Effector memory CD4-positive, alpha-beta T cell (primary cell): ENCODE measurements around the gene CGA.

Experiments used
- DNase-seq, 3 donors: peaks; one replicate each; pipeline ENCODE4 v3.0.0-alpha.2; 2020
- H3K27ac ChIP-seq: 2 replicates; pipeline ENCODE4 v1.7.0; 2013; ENCODE audit warnings: mild to moderate bottlenecking, low read length, moderate library complexity; ENCODE audit not compliant: insufficient read depth, poor library complexity, severe bottlenecking
- H3K27me3 ChIP-seq: replicated peaks from 2 replicates; pipeline ENCODE4 v1.7.0; 2013; ENCODE audit warnings: mild to moderate bottlenecking, low read length; ENCODE audit not compliant: insufficient read depth, control insufficient read depth, poor library complexity, severe bottlenecking
- H3K36me3 ChIP-seq: 2 replicates; pipeline ENCODE4 v1.7.0; 2013; ENCODE audit warnings: mild to moderate bottlenecking, low read length, moderate library complexity; ENCODE audit not compliant: control insufficient read depth, insufficient read depth
- H3K4me1 ChIP-seq: 2 replicates; pipeline ENCODE4 v1.7.0; 2013; ENCODE audit warnings: low read length, mild to moderate bottlenecking; ENCODE audit not compliant: control insufficient read depth, insufficient read depth, poor library complexity, severe bottlenecking
- H3K4me3 ChIP-seq: 2 replicates; pipeline ENCODE4 v1.7.0; 2013; ENCODE audit warnings: low read length, low read depth, mild to moderate bottlenecking; ENCODE audit not compliant: insufficient read depth, poor library complexity, severe bottlenecking
- H3K9me3 ChIP-seq: 2 replicates; pipeline ENCODE4 v1.7.0; 2013; ENCODE audit warnings: mild to moderate bottlenecking, low read length, moderate library complexity; ENCODE audit not compliant: control insufficient read depth

The CGA gene

DNA sequence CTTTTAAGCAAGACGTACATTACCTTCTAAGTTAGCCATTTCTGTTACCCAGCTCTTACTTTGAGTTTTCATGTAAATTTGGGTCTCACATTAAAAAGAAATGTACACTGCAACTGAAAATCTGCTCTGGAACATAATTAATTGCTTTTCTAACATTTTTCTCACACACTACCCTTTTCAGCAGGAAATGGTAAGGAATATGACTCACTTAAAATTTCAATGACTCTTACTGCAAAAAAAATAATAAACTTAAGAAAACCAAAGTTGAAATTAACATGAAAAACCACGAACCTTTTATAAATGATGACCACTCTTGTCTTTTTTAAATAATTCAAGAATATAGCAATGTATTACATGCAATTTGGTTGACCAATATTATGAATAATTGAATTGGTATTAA lies 1.3 kb downstream of the CGA start:
- no peaks in the 10 kb centered on the region for H3K4me1 ChIP-seq
- no peak for DNase-seq

DNA sequence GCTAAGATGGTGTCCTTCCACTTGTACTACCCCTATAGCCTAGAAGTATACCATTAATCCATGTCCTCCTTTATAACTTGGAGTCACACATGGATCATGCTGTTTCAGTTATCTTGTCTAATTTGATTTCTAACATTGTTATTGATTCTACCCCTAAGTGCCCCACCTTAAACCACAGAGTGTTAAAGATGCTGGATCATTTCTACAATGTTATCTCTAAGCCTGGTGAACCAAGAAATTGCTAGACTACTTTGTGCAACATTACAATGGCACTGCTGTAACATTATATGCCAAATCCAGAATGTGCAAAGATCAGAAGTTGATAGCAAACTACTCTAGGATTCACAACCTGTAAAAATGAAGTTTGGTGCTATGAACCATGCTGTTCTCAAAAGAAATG lies 1.7 kb downstream of the CGA start:
- H3K9me3 ChIP-seq = no peaks in the 10 kb centered on the region
- no peaks in the 10 kb centered on the region for H3K4me1 ChIP-seq
- no peaks in the 10 kb centered on the region for H3K36me3 ChIP-seq
- H3K4me3 ChIP-seq = no peak overlapping the region
- DNase-seq = no peak
- H3K27ac ChIP-seq = no peak overlapping the region
- H3K27me3 ChIP-seq = peaks cover 3% of the 10 kb centered on the region

More for the DNA sequence above, 1.3 kb downstream of the CGA start:
- Histone ChIP-seq H3K9me3 (no peaks in the 10 kb centered on the region), H3K36me3 (no peaks in the 10 kb centered on the region), H3K27me3 (peaks cover 3% of the 10 kb centered on the region), H3K27ac (no peak overlapping the region), H3K4me3 (no peak overlapping the region)

DNA sequence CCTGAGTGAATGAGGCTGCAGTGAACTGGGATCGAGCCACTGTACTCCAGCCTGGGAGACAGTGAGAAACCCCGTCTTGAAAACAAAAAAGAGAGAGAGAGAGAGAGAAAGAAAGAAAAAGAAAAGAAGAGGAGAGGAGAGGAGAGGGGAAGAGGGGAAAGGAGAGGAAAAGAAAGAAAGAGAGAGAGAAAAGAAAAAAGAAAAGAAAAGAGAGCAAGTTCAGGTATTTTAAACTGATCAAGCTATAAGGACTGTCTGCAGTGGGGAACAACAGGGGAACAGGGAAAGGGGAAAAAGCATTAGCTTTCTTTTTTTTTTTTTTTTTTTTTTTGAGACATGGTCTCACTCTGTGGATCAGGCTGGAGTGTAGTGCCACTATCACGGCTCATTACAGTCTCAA lies 2.5 kb downstream of the CGA start:
- H3K27ac ChIP-seq = no peak overlapping the region
- H3K9me3 ChIP-seq = no peaks in the 10 kb centered on the region
- H3K4me3 ChIP-seq = no peak overlapping the region
- no peaks in the 10 kb centered on the region for H3K4me1 ChIP-seq
- H3K27me3 ChIP-seq = peaks cover 3% of the 10 kb centered on the region
- no peak for DNase-seq
- no peaks in the 10 kb centered on the region for H3K36me3 ChIP-seq

DNA sequence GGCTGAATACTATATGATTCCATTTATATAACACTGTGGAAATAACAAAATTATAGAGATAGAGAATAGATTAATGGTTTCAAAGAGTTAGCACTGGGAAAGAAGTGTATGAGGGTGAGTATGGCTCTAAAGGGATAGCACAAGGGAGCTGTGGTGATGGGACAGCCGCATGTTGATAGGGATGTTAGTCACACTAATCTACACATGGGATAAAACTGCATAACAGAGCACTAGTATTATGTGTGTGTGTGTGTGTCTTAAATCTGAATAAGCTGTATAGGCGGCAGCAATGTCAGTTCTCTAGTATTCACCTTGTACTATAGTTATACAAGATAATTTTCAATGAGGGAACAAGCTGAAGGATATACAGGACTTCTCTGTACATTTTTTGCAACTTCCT lies 5.8 kb downstream of the CGA start:
- H3K9me3 ChIP-seq = no peaks in the 10 kb centered on the region
- H3K4me3 ChIP-seq = no peak overlapping the region
- H3K27me3 ChIP-seq = no peaks in the 10 kb centered on the region
- no peaks in the 10 kb centered on the region for H3K4me1 ChIP-seq
- no peaks in the 10 kb centered on the region for H3K36me3 ChIP-seq
- DNase-seq = no peak
- no peak overlapping the region for H3K27ac ChIP-seq

DNA sequence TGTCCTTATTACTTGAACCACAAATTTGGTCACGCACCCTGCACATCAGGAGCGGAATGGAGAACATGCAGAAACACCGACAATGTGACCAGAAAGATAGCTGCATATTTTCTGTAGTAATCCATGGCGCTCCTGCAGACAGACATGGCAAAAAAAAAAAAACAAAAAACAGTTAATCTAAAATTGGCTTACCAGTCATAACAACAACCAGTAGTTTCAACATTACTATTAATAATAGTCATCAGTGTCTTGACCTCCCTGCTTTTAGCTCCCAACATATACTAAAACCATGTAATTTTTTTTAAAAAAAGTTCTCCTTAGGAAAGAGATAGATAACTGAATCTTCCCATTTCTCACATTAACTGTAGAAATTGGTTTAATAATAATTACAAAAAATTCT lies 6.8 kb downstream of the CGA start:
- Histone ChIP-seq H3K27ac (no peak overlapping the region), H3K27me3 (no peaks in the 10 kb centered on the region), H3K4me3 (no peak overlapping the region), H3K36me3 (no peaks in the 10 kb centered on the region), H3K9me3 (no peaks in the 10 kb centered on the region), H3K4me1 (no peaks in the 10 kb centered on the region)
- DNase-seq = no peak

DNA sequence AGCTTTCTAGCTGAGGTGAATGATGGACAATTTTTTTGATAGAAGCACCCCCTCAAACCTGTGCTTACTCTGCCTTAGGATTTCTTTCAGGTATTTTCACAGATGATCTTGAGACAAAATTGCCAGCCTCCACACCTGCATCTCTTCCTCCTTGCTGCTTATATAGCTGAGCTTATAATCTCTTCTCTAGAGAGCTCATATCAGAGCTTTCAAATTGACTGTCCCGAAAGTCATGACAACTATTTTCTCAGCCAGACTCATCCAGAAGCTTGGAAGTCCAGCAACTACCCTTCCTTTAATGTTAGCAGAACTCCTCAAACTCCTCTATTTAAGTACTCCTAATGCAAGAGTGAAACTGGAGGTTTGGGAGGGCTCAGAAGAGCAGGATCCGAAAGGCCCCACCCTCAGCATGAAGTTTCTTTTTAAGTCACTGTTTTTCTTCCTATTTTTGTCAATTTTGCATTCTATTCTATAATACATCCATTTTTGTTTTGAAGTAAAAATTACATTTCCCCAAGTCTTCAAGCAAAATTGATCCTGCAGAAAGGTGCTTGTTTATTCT lies 12.7 kb downstream of the CGA start:
- Histone ChIP-seq H3K27ac (no peak overlapping the region), H3K27me3 (no peaks in the 10 kb centered on the region), H3K4me1 (no peaks in the 10 kb centered on the region), H3K4me3 (no peak overlapping the region), H3K9me3 (no peaks in the 10 kb centered on the region), H3K36me3 (no peaks in the 10 kb centered on the region)
- DNase-seq = no peak

DNA sequence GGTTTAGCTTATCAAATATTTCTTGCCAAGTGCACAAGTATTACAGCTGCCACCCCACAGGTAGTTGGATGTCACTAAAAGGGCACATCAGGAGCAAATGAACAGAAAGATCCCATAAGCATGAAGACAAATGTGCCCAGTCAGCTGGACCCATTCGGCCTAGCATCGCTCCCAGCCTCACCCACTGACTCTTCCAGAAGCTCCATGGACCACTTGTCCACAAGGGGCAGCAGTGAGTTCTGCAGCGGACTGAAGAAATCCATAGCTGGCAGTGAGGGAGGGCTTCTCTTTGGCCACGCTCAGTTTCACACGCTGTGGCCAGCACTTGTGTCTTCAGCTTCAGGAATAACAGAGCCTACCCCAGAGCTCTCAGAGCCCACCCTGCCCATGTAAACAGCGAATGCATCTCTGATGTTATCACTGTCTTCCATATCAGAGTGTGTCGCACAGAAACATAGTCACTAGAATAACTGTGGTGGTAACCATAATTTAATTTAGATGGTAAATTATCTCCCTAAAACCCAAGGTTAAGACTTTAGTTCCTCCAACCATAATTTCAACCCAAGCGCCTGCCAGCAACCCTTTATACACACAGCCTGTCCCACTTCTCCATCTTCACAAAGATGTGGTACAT lies 15.8 kb downstream of the CGA start:
- peak in 1 of 3 donors; percentile 12 for DNase-seq
- Histone ChIP-seq H3K4me3 (no peak overlapping the region), H3K27me3 (no peaks in the 10 kb centered on the region), H3K4me1 (no peaks in the 10 kb centered on the region), H3K36me3 (no peaks in the 10 kb centered on the region), H3K27ac (no peak overlapping the region), H3K9me3 (no peaks in the 10 kb centered on the region)

DNA sequence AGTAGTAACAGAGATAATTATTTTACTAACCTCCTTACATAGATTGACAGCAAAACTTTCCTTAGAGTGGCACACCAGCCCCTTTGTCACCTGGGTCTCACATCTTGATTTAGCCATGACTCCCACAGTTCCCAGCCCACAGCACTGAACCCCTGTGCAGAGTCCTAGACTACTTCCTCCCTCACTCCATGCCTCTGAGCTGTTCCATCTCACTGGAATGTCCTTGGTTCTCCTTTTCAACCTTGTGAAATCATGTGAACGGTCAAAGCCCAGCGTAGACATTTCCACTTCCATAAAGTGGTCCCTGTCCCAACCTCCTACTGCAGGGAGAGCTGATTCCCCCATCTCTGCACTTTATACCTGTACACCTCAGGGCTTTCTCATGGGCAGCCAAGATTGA lies 19.7 kb downstream of the CGA start:
- H3K36me3 ChIP-seq = no peaks in the 10 kb centered on the region
- H3K27me3 ChIP-seq = no peaks in the 10 kb centered on the region
- H3K4me3 ChIP-seq = no peak overlapping the region
- no peak for DNase-seq
- H3K27ac ChIP-seq = no peak overlapping the region
- H3K9me3 ChIP-seq = no peaks in the 10 kb centered on the region
- no peaks in the 10 kb centered on the region for H3K4me1 ChIP-seq

DNA sequence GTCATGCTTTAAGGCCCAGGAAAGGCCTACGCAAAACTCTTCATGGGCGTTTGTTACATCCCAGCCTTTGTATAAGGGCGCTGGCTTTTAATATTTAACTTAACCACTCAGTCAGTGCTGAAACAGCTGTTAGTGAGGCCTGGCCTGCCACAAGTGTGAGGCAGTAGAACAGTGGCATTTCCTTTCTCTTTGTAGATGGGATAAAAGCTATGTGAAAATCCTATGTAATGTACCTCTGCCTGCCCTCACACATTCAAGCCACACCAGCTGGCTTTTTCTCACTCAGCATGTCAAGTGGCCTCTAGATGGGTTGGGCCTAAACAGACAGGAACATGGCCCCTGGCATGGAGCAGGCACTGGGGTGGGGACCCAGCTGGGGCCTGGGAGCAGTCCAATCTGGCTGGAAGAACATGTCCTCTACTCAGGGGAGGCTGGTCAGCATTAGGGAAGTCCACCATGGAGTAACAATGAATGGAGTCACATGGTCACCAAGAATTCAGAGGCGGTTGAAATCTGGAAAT lies 20.7 kb downstream of the CGA start:
- Histone ChIP-seq H3K27ac (no peak overlapping the region), H3K9me3 (no peaks in the 10 kb centered on the region), H3K4me1 (no peaks in the 10 kb centered on the region), H3K27me3 (no peaks in the 10 kb centered on the region), H3K4me3 (no peak overlapping the region), H3K36me3 (no peaks in the 10 kb centered on the region)
- no peak for DNase-seq

DNA sequence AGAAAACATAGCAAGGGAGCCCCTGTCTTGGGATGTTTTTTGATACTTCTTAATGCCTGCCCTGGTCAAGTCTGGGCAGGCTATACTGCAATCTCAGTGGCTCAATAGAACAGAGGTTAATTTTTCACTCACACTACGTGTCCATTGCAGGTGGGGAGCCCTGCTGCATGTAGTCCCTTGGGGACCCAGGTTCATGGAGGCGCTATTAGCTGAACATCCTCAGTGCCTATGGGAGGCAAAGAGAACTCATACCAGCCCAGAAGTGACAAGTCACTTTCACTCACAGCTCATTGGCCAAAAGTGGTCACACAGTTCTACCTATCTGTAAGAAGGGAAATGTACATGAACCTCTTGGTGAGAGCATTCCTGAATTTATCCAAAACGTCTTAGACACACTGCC lies 23.2 kb downstream of the CGA start:
- H3K27ac ChIP-seq = no peak overlapping the region
- H3K4me1 ChIP-seq = no peaks in the 10 kb centered on the region
- H3K4me3 ChIP-seq = no peak overlapping the region
- H3K9me3 ChIP-seq = no peaks in the 10 kb centered on the region
- no peak for DNase-seq
- no peaks in the 10 kb centered on the region for H3K36me3 ChIP-seq
- H3K27me3 ChIP-seq = no peaks in the 10 kb centered on the region
